ENCODE data around the gene KREMEN1.

- TF ChIP-seq CTCF (IDR thresholded peaks at IDR 0.05) (no peak), TAF1 (IDR thresholded peaks at IDR 0.05; ENCODE audit: borderline replicate concordance, low read depth, low read length) (no peak), MAX (IDR thresholded peaks at IDR 0.05; ENCODE audit: low read depth) (no peak), FOXJ3 (CRISPR knock-in tag; IDR thresholded peaks at IDR 0.05) (no peak), SIN3A (IDR thresholded peaks at IDR 0.05; ENCODE audit: borderline replicate concordance, low read depth, low read length) (no peak), REST (IDR thresholded peaks at IDR 0.05; ENCODE audit: low read depth, low read length) (no peak), EZH2phosphoT487 (IDR thresholded peaks at IDR 0.05; ENCODE audit: borderline replicate concordance, low read depth) (no peak), RXRA (IDR thresholded peaks at IDR 0.05; ENCODE audit: borderline replicate concordance, low read depth) (no peak), SMC3 (IDR thresholded peaks at IDR 0.05; ENCODE audit: low read depth, low read length) (no peak), RAD21 (IDR thresholded peaks at IDR 0.05; ENCODE audit: low read length) (no peak), MXI1 (IDR thresholded peaks at IDR 0.05; ENCODE audit: low read depth, low read length) (no peak), USF1 (IDR thresholded peaks at IDR 0.05; ENCODE audit: borderline replicate concordance, low read depth) (no peak)
These were observed 75.2 kb downstream of the KREMEN1 start for GRCh38 chr22:29148036-29148435.
